ELF-1 (cell line): Measurements from ENCODE around the gene DCTN1.
A peak's percentile ranks its signal among the peaks of the same experiment; 100 is the strongest.

ENCODE experiments used
- DNase-seq: peaks from one replicate; pipeline ENCODE4 v3.0.0-alpha.2; 2016; ENCODE audit warnings: low read depth, low spot score

Gene DCTN1

DNA sequence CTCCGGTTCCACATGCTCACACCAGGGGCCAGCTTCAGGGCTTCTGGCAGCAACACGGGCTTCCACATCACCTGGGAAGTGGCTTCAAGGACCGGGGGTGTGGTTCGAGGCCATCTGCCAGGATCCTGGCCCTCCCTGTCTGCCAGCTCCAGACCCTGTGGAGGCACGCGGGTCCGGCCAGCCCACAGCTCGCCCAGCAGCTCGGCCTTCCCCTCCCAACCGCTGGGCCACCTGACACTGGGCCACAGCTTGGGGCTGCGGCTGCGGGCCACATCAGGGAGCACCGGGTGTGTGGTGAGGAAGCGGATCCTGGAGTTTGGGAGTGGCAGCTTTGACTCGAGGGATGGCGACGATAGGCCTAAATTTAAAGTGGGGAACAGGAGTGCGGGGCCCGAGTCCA is 34.3 kb upstream of the DCTN1 start:
- no peak for DNase-seq

DNA sequence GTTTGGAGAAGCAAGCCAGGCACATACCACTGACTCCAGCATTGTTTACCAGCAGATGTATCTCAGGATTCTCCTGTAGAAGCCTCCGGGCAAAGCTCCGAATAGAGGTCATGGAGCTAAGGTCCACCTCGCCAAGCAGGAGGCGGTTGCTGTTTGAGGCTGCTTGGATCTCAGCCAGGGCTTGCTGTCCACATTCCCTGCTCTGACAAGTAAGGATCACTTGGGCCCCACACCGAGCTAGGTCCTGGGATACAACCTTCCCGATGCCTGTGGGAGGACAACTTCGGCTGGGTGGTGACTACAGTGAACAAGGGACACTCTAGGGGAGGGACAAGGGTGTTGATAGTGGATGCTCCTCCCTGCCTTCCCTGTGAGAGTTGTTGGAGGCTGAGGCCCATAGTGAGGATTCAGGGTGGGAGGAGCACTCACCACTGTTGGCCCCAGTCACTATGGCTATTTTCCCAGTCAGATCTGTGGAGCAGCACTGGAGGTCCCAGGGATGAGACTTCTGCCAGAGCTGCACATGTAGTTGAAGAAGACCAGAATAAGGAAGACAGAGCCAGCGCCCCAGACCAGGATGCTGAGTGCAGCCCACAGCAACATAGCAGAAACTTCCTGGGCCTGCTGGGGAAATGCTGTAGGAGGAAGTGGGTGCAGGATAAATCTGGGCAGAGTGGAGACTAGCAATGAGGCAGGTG is 33.0 kb upstream of the DCTN1 start:
- DNase-seq, result no peak

DNA sequence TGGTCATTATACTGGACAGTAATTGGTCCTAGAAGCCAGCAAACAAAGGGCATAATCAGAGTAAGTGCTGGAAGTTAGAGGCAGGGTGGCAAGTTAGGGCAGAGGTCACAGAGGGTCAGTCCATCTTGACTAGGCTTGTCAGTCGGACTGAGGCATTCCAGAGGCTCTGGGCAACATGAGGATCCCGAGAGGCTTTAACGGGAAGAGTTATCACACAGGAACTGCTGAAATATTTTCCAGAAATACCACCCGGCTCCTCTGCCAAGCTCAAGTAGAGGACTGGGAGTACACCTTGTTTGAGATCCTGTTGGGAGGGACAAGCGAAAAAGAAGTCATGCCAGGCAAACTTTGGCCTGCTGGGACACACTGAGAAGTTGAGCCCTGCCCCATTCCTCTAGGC is 27.6 kb upstream of the DCTN1 start:
- DNase-seq, result no peak

DNA sequence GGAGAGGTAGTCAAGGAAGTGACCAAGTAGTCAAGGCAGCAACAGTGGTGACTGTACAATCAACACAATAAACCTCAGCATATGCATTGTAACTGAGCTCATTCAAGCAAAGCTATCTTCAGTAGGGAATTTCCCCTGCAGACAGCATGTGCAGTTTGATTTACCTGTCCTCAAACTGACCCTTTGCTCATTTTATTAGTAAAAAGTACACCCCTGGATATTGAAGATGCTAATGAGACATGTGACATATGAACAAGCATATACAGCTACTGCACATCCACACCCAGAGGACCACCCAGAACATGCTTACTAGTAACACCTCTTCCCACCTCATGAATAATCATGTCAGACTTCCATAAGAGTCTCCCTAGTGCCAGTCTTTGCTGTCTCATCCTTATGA is 25.9 kb upstream of the DCTN1 start:
- DNase-seq, result no peak

DNA sequence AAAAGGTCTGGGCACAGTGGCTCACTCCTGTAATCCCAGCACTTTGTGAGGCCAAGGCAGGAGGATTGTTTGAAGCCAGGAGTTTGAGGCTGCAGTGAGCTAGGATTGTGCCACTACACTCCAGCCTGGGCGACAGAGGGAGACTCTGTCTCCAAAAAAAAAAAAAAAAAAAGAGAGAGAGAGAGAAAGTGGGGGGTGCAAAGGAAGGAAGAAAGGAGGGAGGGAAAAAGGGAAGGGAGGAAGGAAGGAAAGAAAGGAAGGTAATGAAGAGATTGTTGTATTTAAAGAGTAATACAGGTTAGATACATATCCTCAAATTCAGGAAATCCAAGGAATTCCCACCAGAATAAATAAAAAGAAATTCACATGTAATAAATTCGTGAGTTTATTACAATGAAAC is 21.8 kb upstream of the DCTN1 start:
- no peak for DNase-seq

DNA sequence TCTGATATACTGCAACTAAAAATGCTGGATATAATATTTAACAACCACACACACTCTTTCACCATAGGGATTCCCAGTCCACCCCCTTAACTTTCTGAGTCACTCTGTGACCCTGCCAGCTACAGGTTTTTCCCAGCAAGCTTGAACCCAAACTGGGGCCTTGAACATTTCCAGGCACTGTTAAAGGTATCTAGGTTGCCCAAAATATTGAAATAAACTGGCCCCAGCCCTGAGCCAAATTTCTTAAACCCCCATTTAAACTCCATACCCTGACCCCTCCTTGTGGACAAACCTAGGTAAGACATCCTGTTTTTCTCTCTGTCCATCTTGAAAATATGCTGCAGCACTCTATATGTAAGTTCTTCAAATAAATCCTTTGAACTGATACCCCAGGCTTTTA is 19.7 kb upstream of the DCTN1 start:
- DNase-seq, result no peak

DNA sequence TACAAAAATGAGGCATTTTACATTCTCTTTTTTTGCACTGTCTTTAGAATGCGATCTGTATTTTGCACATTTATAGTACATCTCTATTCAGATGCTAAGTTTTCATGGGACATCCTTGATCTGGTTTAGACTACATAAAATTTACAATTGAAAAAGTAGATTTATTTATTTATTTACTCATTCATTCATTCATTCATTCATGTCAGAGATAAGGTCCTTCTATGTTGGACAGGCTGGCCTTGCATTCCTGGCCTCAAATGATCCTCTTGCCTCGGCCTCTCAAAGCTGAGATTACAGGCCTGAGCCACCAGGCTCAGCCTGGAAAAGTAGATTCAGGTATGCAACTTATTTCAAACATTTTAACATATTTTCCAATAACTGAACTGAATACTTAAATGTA is 16.0 kb upstream of the DCTN1 start:
- DNase-seq, result no peak

DNA sequence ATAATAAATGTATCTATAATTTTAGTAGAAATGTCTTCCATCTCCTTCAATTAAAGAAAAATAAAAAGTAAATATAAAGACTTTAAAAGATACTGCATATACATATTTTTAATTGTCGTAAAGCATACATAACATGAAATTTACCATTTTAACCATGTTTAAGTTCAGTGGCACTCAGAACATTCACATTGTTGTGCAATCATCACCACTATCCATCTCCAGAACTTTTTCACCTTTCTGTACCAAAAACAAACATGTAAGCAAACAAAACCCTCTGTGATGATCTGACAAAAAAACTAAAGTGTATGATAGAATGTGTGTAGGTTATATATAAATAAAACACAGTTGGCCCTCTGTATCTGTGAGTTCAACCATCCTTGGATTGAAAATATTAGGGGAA is 13.4 kb upstream of the DCTN1 start:
- DNase-seq, result no peak

DNA sequence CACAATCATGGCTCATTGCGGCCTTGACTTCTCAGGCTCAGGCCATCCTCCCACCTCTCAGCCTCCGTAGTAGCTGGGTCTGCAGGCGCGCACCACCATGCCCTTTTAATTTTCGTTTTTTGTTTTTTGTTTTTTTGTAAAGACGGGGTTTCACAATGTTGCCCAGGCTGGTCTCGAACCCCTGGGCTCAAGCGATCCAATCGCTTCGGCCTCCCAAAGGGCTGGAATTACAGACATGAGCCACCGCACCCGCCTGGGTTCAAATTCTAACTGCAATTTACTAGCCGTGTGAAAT is 12.3 kb upstream of the DCTN1 start:
- DNase-seq, result no peak

DNA sequence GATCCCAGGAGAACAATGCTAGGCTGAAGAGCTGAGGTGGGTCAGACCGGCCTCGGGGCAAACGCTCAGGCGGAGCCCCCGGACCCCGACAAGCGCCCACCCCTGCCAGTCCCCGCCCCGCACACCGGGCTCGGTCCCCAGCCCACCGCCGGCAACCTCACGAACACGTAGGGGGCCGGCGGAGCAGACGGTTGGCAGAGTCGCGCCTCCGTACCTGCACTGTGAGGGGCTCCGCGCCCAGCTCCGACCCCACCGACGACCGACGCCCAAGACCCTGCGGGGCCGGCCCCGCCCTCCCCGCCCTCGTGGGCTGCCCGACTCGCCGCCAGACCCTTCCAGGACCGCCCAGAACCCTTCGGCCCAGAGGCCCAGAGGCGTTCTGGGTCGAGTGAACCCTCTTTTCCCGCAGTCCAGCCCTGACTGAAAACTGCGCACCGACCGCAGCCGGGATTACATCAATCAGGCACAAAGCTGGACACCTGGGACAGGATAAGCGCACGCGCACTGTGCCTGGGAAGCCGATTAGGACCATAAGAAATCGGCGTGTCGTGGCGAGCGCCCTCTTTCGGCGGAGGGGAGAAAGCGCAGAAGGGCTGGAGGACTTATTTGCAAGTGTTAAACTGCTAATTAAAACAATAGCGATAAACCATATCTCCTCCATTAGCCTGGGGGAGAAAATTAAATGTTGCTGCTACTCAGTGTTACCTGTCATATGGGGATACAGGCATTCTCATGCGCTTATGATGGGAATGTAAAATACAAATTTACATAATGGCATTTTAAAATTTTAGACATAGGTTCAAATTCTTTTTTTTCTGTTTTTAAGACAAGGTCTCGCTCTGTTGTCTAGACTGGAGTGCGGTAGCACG is 11.7 kb upstream of the DCTN1 start:
- DNase-seq, result peak; percentile 94

DNA sequence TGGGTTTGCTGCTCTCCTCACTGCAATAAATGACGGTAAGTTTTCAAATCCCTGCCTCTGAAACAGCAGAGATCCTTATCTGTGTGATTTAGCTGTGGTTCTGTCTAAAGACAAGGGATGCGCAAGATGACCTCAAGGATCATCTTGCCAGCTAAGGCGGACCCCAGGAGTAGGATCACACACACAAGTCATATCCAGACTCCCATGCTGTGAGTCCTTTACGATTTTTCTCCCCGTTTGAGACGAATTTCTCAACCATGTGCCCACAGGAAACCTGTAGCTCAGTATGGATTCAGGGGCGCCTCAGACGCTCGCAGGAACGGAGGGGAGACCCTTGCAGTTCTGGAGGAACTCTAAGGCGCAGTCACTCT is 11.1 kb upstream of the DCTN1 start:
- DNase-seq, result peak; percentile 53

DNA sequence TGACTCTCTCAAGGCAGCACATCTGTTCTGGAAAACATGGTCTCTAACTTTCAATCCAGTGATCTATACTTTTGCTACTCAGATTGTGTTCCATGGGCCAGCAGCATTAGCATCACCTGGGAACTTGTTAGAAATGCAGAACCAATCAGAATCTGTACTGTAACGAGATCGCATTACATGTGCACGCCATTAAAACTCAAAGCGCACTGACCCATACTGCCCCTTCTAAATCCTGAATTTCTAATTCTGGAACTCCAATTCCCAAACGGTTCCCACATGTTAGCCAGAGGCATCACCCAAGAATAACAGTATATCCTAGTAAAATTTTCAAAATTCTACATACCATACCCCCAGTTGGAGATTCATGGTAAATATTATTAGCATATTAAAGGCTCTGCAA is 10.5 kb upstream of the DCTN1 start:
- DNase-seq, result no peak

DNA sequence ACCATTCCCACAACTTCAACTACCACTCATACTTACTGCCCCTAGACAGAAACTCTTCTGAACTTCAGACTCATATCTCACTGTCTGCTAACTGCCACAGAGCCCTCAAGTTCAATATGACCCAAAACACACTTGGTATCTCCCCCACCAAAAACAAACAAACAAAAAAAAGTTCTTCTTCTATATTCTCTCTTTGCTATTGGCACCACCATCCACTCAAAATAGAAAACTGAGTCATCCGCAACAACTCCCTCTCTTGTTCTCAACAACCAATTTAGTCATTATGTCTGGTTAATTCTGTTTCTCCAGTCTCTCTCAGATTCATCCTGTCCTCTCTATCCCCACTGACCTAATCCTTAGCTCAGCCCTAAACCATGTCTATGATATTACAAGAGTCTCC is 7.2 kb upstream of the DCTN1 start:
- DNase-seq, result no peak

DNA sequence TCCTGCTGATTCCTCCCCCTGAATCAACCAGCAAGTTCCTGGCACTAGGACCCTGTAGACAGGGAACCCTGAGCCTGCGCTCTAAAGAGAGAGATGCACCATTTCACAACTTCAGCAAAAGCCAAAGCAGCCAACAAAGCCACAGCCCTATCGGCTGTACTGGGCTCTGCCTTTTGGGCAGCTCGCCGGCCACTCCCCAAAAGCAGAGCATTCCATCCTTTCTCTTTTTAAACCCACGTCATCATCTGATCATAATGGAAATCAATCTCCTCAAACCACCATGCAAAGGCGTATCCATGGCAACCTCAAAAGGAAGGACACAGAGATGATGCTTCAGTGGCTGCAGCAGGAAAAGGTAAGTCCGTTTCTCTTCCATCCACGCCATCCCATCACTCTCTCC is 5.3 kb upstream of the DCTN1 start:
- DNase-seq, result no peak

DNA sequence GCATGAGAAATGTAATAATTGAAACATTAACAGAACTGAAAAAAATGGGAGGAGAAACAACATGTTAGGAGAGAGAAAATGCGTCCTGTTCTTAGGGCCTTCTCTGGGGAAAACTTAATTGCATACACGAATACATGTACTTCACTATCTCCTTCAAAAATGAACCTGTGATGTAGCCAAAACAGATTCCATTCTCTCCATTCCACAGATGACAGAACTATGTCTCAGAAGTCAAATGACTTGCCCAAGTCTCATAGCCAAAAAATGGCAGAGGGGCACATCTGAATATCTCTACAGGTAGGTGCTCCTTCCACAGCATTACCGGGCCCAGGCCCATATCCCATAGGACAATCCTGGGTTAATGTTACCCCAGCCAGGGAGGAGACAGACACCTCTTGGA is 3.9 kb upstream of the DCTN1 start:
- DNase-seq, result no peak

DNA sequence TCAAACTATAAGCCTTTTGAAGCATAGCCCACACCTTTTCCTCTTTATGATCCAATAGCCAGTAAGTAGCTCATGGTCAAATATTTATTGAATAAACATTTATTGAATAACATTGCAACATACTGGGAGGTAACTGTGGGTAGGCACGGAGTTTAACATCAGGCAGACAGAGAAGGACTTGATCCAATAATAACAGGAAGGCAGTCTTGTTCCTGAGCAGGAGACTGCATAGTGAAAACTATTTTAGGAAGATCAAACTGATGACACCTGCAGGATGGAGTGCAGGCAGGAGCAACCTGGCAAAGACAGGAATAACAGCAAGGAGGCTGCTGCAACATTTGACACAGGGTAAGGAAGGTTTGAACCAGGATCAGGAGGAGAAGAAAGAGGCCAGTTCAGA is 3.1 kb upstream of the DCTN1 start:
- no peak for DNase-seq

DNA sequence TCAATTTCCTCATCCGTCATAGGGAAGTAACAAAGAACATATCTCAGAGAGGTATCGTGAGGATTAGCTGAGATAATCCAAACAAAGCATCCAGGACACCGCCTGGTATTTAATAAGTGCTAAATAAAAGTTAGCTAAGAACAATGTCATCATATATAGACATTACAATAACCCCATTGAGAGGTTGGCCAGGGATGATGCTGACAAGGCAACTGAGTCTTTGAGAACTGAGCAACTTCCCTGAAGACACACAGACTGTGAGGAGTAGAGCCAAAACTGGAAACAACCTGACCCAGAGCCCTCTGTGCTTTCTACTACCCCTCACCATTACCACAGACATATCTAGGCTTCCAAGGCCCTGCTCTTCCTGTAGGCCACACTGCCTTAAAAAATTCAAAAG is 1.6 kb upstream of the DCTN1 start:
- DNase-seq, result no peak

DNA sequence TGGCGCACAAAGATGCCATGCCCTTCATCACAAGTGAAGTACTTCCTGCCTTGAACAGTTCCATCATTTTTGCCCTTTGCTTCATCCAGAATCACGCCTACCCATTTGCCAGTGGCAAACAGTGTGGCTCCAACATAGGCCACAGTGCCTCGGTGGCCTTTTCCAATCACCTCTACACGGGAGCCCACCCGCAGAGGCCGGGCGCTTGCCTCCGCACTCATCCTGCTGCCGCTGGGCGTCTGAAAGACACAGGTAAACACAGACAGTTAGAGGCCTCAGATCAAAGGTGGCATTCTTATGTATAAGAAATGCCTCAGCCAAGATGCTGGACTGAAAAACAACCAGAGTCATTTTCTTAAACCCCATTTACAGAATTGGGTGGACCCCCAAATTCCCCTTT is 2.1 kb downstream of the DCTN1 start:
- no peak for DNase-seq

DNA sequence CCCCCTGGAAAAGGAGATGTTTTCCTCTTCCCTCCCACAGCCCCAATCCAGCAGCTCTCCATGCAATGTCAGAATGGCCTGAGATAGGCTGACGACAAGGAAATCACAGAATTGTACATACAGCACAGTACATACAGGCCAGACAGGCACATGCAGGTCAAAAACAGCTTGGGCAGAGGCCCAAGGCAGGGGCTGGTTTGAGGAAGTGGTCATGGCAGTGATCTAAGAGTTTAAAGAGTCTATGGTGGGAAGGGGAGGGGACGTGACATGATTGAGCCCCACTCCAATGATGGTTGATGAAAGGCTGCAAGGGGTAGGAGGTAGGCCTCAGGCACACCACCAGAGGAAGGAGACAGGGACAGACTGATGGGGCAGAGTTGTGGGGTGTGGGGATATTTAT is 4.3 kb downstream of the DCTN1 start:
- DNase-seq, result no peak

DNA sequence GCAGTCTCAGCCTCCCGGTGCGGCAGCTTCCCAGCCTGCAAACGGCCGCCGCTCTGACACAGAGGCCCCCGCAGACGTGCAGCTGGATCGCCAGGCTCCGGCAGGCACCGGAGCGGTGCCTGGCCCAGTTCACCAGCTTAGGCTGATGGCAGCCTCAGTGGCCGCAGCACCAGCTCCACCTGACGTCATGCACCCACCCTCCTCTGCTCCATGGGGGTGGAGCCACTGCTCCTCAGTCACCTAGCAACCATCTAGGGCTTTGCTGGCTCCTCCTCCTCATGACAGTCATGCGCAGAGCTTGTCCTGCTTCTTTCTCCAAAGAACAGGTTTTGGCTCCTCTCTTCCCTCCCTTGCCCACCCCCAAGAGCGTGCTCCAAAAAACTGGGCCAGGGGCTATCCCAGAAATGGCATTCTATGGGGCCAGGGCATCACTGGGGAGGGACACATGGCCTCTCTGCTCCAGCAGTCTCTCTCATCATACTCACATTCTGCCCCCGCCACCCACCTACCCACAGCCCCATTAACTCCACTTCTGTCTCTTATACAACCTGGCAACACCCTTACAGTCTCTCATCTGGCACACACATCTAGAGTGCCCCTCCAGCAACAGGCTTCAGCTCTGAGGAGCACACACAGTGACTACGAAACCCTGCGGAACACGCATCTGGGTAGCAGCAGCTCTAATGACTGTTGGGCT is 5.5 kb downstream of the DCTN1 start:
- DNase-seq, result peak; percentile 93

DNA sequence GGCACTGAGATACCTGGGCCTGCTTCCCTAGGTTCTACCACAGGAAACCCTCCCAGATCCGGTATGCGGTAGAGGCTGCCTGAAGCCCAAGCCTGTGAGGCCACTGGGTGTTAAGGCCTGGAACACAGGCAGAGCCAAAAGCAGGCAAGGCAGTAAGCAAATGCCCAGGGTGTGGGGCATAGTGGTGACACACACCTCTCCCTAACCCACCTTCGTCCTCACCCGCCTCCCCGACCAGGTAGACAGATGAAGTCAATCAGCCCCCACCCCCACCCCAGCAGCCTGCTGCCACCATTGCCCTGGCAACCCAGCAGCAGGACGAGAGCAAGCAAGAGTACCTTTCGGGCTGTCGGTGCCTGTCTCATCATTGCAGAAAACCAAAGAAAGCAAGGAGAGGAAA is 6.1 kb downstream of the DCTN1 start:
- DNase-seq, result no peak

DNA sequence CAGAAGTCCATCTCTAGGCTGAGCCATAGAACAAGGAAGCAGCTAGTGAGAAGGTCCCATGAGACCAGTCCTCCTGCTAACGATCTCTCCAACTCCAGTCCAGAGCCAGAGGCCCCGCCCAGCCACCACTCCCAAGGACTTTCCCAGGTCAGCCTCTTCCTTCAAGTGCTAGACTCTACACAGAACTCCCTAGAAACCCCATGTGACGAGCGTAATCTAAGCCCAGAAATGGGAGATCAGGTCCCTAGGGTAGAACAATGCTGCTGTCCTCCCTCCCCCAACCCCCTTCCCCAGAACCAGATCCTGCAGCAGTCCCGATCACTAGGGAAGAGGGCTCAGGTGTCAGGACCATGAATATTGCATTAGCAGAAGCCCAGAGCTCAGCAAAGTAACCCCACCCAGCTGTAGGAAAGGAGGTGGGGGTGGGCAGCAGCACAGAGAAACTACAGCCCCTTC is 6.9 kb downstream of the DCTN1 start:
- DNase-seq, result peak; percentile 39

DNA sequence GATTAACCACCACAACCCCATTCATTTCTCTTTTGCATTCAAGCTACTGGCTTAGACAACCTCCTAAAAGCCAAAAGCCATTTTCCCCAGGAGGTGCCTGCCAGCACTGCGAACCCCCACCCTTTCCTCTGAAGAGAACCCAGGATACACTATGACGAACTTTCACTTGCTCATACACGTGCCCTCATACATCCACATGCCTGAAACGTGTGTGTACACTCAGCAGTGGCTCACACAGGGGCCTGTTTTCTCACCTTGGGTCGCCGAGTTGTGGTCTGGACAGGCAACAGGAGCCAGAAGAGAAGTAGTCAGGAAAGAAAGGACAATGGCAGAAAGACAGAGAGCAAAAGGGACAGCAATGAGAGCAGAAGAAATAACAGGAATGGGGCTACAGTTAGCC is 7.4 kb downstream of the DCTN1 start:
- no peak for DNase-seq
